ENCODE data around the gene CLEC1A.

- no peak for TF ChIP-seq CTCF (IDR thresholded peaks at IDR 0.05)
- peak in 1 of 4 donors; percentile 38 for TF ChIP-seq POLR2A (IDR thresholded peaks at IDR 0.05)
Measured at GRCh38 chr12:10130042-10130441, 31.3 kb upstream of the CLEC1A start, which contains the start of gene CLEC7A.
